ENCODE measurements around the gene ANKRD34B.

DNA sequence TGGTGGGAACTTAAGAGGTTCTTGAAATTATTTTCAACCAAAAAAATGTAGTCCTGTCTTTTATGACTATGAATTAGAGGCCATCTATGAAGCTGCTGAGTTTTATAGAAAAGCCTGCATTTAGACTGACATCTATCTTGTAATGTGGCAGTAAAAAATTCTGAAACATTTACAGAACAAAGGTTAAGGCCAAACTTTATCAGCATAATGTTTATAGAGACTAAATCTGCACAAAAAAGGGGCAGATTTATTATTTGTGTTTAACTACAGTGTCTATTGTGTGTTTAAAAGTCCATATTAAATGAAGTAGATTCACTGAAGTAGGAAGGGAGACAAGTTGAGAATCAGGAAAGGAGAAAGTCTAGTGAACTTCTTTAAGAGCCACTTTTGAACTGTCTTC, 37.3 kb upstream of the ANKRD34B start:
- TF ChIP-seq, protein P1, sequence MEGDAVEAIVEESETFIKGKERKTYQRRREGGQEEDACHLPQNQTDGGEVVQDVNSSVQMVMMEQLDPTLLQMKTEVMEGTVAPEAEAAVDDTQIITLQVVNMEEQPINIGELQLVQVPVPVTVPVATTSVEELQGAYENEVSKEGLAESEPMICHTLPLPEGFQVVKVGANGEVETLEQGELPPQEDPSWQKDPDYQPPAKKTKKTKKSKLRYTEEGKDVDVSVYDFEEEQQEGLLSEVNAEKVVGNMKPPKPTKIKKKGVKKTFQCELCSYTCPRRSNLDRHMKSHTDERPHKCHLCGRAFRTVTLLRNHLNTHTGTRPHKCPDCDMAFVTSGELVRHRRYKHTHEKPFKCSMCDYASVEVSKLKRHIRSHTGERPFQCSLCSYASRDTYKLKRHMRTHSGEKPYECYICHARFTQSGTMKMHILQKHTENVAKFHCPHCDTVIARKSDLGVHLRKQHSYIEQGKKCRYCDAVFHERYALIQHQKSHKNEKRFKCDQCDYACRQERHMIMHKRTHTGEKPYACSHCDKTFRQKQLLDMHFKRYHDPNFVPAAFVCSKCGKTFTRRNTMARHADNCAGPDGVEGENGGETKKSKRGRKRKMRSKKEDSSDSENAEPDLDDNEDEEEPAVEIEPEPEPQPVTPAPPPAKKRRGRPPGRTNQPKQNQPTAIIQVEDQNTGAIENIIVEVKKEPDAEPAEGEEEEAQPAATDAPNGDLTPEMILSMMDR (IDR thresholded peaks at IDR 0.05), result no peak
- TF ChIP-seq POLR2A (IDR thresholded peaks at IDR 0.05), result no peak
